ENCODE results near the gene TRIAP1. TPM values are rescaled to one million over a fixed set of nuclear protein-coding genes. Genes with fewer than 3 reads are reported as not detected.

The TRIAP1 gene
- total RNA-seq, 1 donor from 2014 or later: 36.8 TPM

GRCh38 chr12:120438495-120439198 is 7.5 kb downstream of the TRIAP1 start:
- no peaks in the 10 kb centered on the region for H3K9me3 Mint-ChIP-seq
- peaks cover 15% of the 10 kb centered on the region for H3K4me1 Mint-ChIP-seq (ENCODE audit: low read depth)
- no peak for DNase-seq (ENCODE audit: low spot score)
- peak overlapping the region; percentile 98 for H3K4me3 Mint-ChIP-seq (ENCODE audit: low read depth)
- H3K27ac Mint-ChIP-seq: peak overlapping the region; percentile 94
- intact Hi-C loops (cut with micrococcal nuclease): loop anchor here (1.0 to 5.0 kb wide), 5 partner anchors 8 to 242 kb away; partner anchors contain the start of genes GATC, PLA2G1B, RNF10 and SRSF9
- no peaks in the 10 kb centered on the region for H3K27me3 Mint-ChIP-seq (ENCODE audit: low read depth)
- peaks cover 36% of the 10 kb centered on the region for H3K36me3 Mint-ChIP-seq (ENCODE audit: low read depth)

GRCh38 chr12:120437735-120438494 is 8.3 kb downstream of the TRIAP1 start, which contains the start of gene COX6A1:
Gene COX6A1 (plus strand): TSS chr12:120438113. CDS start chr12:120438127, 14 bp downstream.
- DNase-seq (ENCODE audit: low spot score): peak; percentile 98
- peaks cover 18% of the 10 kb centered on the region for H3K4me1 Mint-ChIP-seq (ENCODE audit: low read depth)
- H3K4me3 Mint-ChIP-seq (ENCODE audit: low read depth): peak within 1 kb of the TSS; percentile 98
- no peaks in the 10 kb centered on the region for H3K27me3 Mint-ChIP-seq (ENCODE audit: low read depth)
- peaks cover 31% of the 10 kb centered on the region for H3K36me3 Mint-ChIP-seq (ENCODE audit: low read depth)
- intact Hi-C loops (cut with micrococcal nuclease): loop anchor here (1.0 to 5.0 kb wide), 4 partner anchors 8 to 241 kb away; partner anchors contain the start of genes GATC, PLA2G1B, RNF10 and TRIAP1
- no peaks in the 10 kb centered on the region for H3K9me3 Mint-ChIP-seq
- H3K27ac Mint-ChIP-seq: peak within 1 kb of the TSS; percentile 94

GRCh38 chr12:120432772-120433525 is 13.2 kb downstream of the TRIAP1 start:
- peaks cover 10% of the 10 kb centered on the region for H3K4me1 Mint-ChIP-seq (ENCODE audit: low read depth)
- H3K4me3 Mint-ChIP-seq (ENCODE audit: low read depth): no peak overlapping the region
- no peaks in the 10 kb centered on the region for H3K9me3 Mint-ChIP-seq
- no peak overlapping the region for H3K27ac Mint-ChIP-seq
- no peaks in the 10 kb centered on the region for H3K36me3 Mint-ChIP-seq (ENCODE audit: low read depth)
- H3K27me3 Mint-ChIP-seq (ENCODE audit: low read depth): peaks cover 1% of the 10 kb centered on the region
- intact Hi-C loops (cut with micrococcal nuclease): no loop called here
- DNase-seq (ENCODE audit: low spot score): no peak

- no peaks in the 10 kb centered on the region for H3K9me3 Mint-ChIP-seq
- intact Hi-C loops (cut with micrococcal nuclease): no loop called here
These were observed 16.8 kb downstream of the TRIAP1 start for GRCh38 chr12:120429368-120429767.

GRCh38 chr12:120428597-120429229 is 17.5 kb downstream of the TRIAP1 start:
- no peak overlapping the region for H3K4me3 Mint-ChIP-seq (ENCODE audit: low read depth)
- H3K27me3 Mint-ChIP-seq (ENCODE audit: low read depth): peaks cover 4% of the 10 kb centered on the region
- H3K9me3 Mint-ChIP-seq: no peaks in the 10 kb centered on the region
- H3K4me1 Mint-ChIP-seq (ENCODE audit: low read depth): peaks cover 6% of the 10 kb centered on the region
- no peak for DNase-seq (ENCODE audit: low spot score)
- intact Hi-C loops (cut with micrococcal nuclease): no loop called here
- no peaks in the 10 kb centered on the region for H3K36me3 Mint-ChIP-seq (ENCODE audit: low read depth)
- H3K27ac Mint-ChIP-seq: no peak overlapping the region

More at GRCh38 chr12:120429368-120429767, 16.8 kb downstream of the TRIAP1 start:
- peaks cover 6% of the 10 kb centered on the region for H3K4me1 Mint-ChIP-seq (ENCODE audit: low read depth)
- no peak overlapping the region for H3K27ac Mint-ChIP-seq
- peaks cover 4% of the 10 kb centered on the region for H3K27me3 Mint-ChIP-seq (ENCODE audit: low read depth)
- DNase-seq (ENCODE audit: low spot score): no peak
- H3K36me3 Mint-ChIP-seq (ENCODE audit: low read depth): no peaks in the 10 kb centered on the region
- no peak overlapping the region for H3K4me3 Mint-ChIP-seq (ENCODE audit: low read depth)

- no peak overlapping the region for H3K27ac Mint-ChIP-seq
- no peaks in the 10 kb centered on the region for H3K4me1 Mint-ChIP-seq (ENCODE audit: low read depth)
- no peaks in the 10 kb centered on the region for H3K9me3 Mint-ChIP-seq
- H3K27me3 Mint-ChIP-seq (ENCODE audit: low read depth): peaks cover 4% of the 10 kb centered on the region
- H3K4me3 Mint-ChIP-seq (ENCODE audit: low read depth): no peak overlapping the region
- DNase-seq (ENCODE audit: low spot score): no peak
- intact Hi-C loops (cut with micrococcal nuclease): no loop called here
- no peaks in the 10 kb centered on the region for H3K36me3 Mint-ChIP-seq (ENCODE audit: low read depth)
These were observed 20.4 kb downstream of the TRIAP1 start for GRCh38 chr12:120425797-120426196.

GRCh38 chr12:120422892-120423456 is 23.2 kb downstream of the TRIAP1 start:
- peaks cover 3% of the 10 kb centered on the region for H3K27me3 Mint-ChIP-seq (ENCODE audit: low read depth)
- intact Hi-C loops (cut with micrococcal nuclease): no loop called here

GRCh38 chr12:120421701-120422100 is 24.5 kb downstream of the TRIAP1 start:
- Mint-ChIP-seq H3K4me1 (ENCODE audit: low read depth) (no peaks in the 10 kb centered on the region), H3K4me3 (ENCODE audit: low read depth) (no peak overlapping the region), H3K36me3 (ENCODE audit: low read depth) (no peaks in the 10 kb centered on the region), H3K27me3 (ENCODE audit: low read depth) (peaks cover 2% of the 10 kb centered on the region), H3K27ac (no peak overlapping the region), H3K9me3 (no peaks in the 10 kb centered on the region)
- no peak for DNase-seq (ENCODE audit: low spot score)
- intact Hi-C loops (cut with micrococcal nuclease): no loop called here

More at GRCh38 chr12:120422892-120423456, 23.2 kb downstream of the TRIAP1 start:
- no peaks in the 10 kb centered on the region for H3K9me3 Mint-ChIP-seq
- H3K27ac Mint-ChIP-seq: peak overlapping the region; percentile 33
- H3K4me1 Mint-ChIP-seq (ENCODE audit: low read depth): no peaks in the 10 kb centered on the region
- DNase-seq (ENCODE audit: low spot score): no peak
- no peaks in the 10 kb centered on the region for H3K36me3 Mint-ChIP-seq (ENCODE audit: low read depth)
- no peak overlapping the region for H3K4me3 Mint-ChIP-seq (ENCODE audit: low read depth)

GRCh38 chr12:120417917-120418580 is 28.1 kb downstream of the TRIAP1 start:
- no peak for DNase-seq (ENCODE audit: low spot score)
- Mint-ChIP-seq H3K4me1 (ENCODE audit: low read depth) (no peaks in the 10 kb centered on the region), H3K9me3 (no peaks in the 10 kb centered on the region), H3K4me3 (ENCODE audit: low read depth) (no peak overlapping the region), H3K36me3 (ENCODE audit: low read depth) (no peaks in the 10 kb centered on the region), H3K27ac (no peak overlapping the region), H3K27me3 (ENCODE audit: low read depth) (peaks cover 2% of the 10 kb centered on the region)
- intact Hi-C loops (cut with micrococcal nuclease): no loop called here

GRCh38 chr12:120416490-120417216 is 29.5 kb downstream of the TRIAP1 start:
- Mint-ChIP-seq H3K36me3 (ENCODE audit: low read depth) (no peaks in the 10 kb centered on the region), H3K27me3 (ENCODE audit: low read depth) (peaks cover 5% of the 10 kb centered on the region), H3K27ac (no peak overlapping the region), H3K4me3 (ENCODE audit: low read depth) (no peak overlapping the region), H3K4me1 (ENCODE audit: low read depth) (no peaks in the 10 kb centered on the region), H3K9me3 (no peaks in the 10 kb centered on the region)
- intact Hi-C loops (cut with micrococcal nuclease): no loop called here
- DNase-seq (ENCODE audit: low spot score): no peak

All from activated T-helper 2 cell treated with anti-CD3 and anti-CD28 coated beads, Interferon-gamma antibody, Interleukin-2, Interleukin-4, amounts not matched to agents 10 μg/mL and 5 μg/mL and 100 μg/mL, durations not matched to agents 14 hours and 24 hours and 36 hours (primary cell).